KOPT-K1 (cell line): ENCODE measurements around the gene NAPSA.
A peak's percentile ranks its signal among the peaks of the same experiment; 100 is the strongest.
"Not testable (repeated sequence)": the region's sequence is repeated elsewhere in the genome, so short reads cannot be mapped to it uniquely, and the experiment has no call there.

Source experiments
- H3K27ac ChIP-seq: fragments of 200-600 bp; sonication (generic); 2 replicates; pipeline ENCODE4 v1.5.1; 2016; ENCODE audit warnings: antibody characterized with exemption, mild to moderate bottlenecking, low read depth, low read length; ENCODE audit not compliant: poor library complexity, severe bottlenecking
- H3K36me3 ChIP-seq: fragments of 200-600 bp; sonication (generic); 2 replicates; pipeline ENCODE4 v1.5.1; 2017; ENCODE audit warnings: antibody characterized with exemption, mild to moderate bottlenecking, low read length, moderate library complexity; ENCODE audit not compliant: insufficient read depth
- H3K9me3 ChIP-seq: fragments of 200-600 bp; sonication (generic); 2 replicates; pipeline ENCODE4 v1.5.1; 2017; ENCODE audit warnings: antibody characterized with exemption, low read length, mild to moderate bottlenecking; ENCODE audit not compliant: insufficient read depth, poor library complexity, severe bottlenecking

Gene NAPSA

DNA sequence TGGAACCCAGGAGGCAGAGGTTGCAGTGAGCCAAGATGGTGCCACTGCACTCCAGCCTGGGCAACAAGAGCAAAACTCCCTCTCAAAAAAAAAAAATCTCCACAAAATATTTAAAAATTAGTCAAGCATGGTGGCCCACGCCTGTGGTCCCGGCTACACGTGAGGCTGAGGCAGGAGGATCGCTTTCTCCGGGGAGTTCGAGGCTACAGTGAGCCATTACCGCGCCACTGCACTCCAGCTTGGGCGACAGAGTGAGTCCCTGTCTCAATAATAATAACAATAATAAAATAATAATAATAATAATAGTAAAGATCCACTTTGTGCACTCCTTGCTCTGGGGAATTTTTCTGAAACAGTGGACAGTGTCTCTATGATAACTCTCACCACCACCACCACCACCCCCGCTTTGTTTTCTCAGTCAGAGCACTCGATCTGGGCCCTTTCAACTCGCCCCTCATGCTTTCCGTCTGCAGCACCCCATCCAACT lies 8.7 kb downstream of the NAPSA start:
- H3K36me3 ChIP-seq, result no peaks in the 10 kb centered on the region
- no peaks in the 10 kb centered on the region for H3K9me3 ChIP-seq
- H3K27ac ChIP-seq, result peak overlapping the region; percentile 74

DNA sequence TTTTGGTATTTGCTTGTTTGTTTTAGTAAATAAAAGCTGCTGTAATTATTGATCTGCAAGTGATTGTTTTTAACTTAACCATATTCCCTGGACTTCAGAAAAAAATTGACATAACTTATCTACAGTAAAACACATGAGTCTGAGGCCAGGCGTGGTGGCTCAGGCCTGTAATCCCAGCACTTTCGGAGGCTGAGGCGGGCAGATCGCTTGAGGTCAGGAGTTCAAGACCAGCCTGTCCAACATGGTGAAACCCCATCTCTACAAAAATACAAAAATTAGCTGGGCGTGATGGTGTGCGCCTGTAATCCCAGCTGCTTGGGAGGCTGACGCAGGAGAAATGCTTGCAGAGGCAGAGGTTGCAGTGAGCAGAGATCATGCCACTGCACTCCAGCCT lies 12.0 kb downstream of the NAPSA start:
- H3K27ac ChIP-seq, H3K9me3 ChIP-seq, H3K36me3 ChIP-seq: not testable (repeated sequence)

DNA sequence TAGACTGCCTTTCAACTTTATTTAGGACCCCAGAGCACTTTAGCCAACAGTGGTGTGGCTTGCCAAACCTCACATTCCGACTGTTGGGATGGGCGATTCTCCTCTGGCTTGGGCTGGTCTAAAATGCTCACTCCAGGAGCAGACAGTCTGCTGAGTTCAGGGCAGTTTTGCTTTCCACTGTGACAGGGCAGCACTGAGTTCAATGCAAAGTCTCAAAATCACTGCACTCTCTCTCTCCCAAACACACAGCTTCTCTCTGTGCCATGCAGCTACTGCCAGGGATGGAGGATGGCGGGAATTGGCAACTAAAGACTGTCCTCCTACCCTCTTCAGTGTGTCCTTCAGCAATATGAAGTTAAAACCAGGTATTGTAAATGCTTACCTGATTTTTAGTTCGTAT lies 13.2 kb downstream of the NAPSA start:
- Histone ChIP-seq H3K9me3 (no peaks in the 10 kb centered on the region), H3K36me3 (no peaks in the 10 kb centered on the region), H3K27ac (no peak overlapping the region)

DNA sequence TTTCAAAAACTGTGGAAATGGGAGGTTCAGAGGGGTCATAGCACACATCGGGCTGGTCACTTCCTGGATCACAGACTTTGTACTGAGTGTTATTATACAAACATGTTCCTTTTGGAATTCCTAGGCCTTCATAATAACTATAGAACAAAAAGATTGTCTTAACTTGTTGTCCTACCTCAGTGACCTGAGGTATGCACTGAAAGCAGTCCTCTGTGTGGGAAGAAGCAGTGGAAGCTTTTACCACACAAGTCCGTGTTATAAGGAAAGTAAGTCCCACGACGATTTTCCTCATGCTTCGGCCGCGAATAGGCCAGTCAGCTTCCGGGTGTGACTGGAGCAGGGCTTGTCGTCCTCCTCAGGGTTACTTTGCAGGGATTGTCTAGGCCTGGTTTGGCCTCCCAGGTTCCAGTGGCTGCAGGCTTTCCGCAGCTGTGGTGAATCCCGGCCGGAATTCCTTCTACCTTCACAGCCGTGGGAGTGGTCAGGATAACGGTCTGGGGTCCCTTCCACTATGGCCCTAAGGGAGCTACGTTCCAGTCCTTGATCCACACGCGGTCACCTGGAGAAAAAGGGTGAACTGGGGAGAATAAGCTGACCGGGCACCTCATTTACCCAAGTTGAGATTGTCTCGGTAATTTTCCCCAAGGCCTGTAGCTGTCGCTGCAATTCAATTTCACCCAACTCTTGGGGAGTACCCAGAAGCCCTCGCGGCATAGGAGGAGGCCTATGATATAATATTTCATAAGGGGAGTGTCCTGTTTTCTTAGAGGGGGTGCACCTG lies 16.0 kb downstream of the NAPSA start:
- no peak overlapping the region for H3K27ac ChIP-seq
- peaks cover 4% of the 10 kb centered on the region for H3K9me3 ChIP-seq
- no peaks in the 10 kb centered on the region for H3K36me3 ChIP-seq

DNA sequence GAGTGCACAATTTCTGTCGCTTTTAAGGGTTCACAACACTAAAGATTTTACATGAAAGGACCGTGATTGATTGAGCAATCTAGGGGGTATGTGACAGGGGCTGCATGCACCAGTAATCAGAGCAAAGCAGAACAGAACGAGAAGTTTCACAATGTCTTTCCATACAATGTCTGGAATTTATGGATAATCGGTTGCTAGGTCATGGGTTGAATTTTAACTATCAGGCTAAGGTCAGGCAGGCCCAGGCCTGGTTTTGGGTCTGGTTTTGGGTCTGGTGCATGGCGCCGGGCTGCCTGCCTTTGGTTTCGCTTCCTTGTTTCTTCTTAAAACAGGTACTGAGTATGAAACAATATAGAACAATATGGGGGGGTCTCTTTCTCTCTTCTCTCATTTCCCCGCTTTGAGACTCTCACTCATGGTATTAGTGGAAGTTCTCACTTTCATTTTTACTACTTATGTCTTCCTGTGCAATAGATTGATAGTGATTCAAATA lies 18.3 kb downstream of the NAPSA start:
- not testable (repeated sequence) for H3K27ac ChIP-seq, H3K36me3 ChIP-seq, H3K9me3 ChIP-seq

DNA sequence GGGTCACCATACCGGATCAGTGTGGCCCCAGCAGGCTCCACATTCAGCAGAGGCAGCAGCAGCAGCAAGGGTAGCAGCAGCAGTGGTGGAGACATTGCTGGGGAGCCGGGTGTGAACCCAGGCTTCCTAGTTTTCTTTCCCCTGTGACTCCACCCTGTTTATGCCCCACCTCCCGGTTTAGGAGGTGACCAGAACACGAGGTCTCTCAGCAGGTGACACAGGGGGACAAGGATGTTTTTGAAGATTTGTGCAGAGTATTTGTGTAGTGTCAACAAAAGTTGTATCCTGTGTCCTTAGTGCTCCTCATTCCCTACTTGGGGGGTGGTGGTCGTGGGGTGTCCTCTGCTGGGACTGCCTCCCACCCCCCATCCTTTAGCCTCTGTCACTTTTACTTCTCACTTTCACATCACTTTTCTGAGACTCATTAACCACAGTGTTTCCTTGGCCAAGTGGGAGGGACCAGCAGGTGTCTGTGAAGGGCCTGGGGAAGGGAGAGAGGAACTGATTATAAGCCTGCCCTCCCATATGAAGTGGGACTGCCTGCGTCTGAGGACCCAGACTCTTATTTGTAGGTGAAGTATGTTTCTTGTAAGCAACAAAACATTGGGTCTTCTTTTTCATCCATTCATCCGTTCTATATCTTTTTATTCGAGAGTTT lies 20.6 kb downstream of the NAPSA start:
- H3K27ac ChIP-seq, result no peak overlapping the region
- no peaks in the 10 kb centered on the region for H3K36me3 ChIP-seq
- peaks cover 4% of the 10 kb centered on the region for H3K9me3 ChIP-seq

DNA sequence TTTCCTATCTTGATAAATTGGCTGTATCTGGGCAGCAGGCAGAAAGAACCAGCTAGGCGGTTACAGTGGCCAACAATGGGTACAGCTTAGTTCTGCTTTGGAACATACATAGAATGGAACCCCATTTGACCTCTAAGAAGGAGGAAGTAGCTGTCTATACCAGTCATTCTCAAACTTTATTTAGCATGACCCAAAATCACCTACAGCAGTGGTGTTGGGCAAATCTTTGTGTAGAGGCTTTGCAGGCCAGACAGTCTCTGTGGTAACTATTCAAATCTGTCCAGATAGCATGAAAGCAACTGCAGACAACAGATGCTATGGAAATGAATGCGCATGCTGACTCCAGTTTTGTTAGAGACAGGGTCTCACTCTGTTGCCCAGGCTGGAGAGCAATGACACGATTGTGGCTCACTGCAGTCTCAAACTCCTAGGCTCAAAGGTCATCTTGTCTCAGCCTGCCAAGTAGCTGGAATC lies 24.3 kb downstream of the NAPSA start:
- H3K36me3 ChIP-seq, result no peaks in the 10 kb centered on the region
- peaks cover 4% of the 10 kb centered on the region for H3K9me3 ChIP-seq
- no peak overlapping the region for H3K27ac ChIP-seq

DNA sequence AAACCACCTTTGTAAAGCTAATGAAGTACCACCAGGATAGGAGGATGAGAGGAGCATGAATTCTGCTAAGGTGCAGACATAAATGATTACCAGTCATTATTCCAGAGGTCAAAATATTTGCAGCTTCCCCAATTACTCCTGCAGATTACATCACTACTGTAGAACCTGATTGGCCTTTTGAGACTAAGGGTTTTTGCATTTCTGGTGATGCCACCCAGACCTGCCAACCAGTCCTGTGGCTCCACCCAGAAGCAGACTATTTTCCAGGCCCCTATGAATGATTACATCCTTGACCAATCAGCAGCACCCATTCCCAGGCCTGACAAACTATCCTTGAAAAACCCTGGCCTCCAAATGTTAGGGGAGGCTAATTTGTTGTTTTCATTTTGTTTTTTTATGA lies 25.1 kb downstream of the NAPSA start:
- Histone ChIP-seq H3K36me3 (no peaks in the 10 kb centered on the region), H3K9me3 (peaks cover 4% of the 10 kb centered on the region), H3K27ac (no peak overlapping the region)

DNA sequence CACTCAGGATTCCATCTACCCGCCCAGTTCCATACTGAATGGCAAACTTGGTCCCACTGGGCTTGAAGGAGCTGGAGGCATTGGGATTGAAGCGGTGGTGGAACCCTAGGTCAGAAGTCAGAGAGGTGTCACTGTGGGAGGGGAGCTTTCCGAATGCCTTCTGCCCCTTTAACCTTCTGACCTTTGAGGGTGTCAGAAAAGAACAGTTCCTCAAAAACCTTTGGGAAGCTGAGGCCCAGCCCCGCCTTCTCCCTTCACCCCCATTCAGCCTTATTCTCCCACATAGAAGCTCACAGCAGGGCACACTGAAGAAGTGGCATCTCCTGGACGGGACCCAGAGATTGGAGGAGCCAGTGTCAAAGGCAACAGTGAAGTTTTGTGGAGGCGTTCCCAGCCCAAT lies 28.4 kb downstream of the NAPSA start:
- H3K36me3 ChIP-seq, H3K27ac ChIP-seq, H3K9me3 ChIP-seq: not testable (repeated sequence)

DNA sequence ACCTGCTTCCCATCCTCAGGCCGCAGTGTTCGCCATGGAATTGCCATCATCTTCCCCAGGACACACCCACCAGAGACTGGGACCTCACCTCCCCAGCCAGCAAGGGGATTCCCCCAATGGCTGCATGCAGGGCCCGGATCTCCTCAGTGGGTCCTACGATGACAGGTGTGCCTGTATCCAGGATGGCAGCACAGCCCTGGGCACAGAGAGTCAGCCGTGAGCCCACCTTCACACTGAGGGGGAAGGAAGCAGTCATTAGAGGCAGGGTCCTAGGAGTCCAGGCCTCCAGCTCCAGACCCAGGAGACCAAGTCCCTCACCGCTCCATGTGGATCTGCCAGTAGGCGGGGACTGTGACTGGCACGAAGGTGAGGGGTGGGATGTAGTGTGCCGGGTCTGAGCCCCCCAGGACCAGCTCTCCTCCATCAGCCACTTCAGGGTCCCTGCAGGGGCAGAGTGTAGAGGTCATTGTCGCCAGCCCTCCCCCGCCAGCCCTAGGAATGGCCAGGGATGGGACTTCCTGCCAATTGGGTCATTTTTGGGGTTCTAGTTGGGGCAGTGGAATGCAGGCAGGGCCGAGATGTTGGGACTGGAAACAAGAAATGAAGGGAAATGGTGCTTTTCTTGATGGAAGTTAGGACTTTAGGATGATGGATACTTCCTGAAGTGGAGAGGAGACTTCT lies 30.6 kb downstream of the NAPSA start:
- Histone ChIP-seq H3K27ac (no peak overlapping the region), H3K9me3 (no peaks in the 10 kb centered on the region), H3K36me3 (no peaks in the 10 kb centered on the region)

DNA sequence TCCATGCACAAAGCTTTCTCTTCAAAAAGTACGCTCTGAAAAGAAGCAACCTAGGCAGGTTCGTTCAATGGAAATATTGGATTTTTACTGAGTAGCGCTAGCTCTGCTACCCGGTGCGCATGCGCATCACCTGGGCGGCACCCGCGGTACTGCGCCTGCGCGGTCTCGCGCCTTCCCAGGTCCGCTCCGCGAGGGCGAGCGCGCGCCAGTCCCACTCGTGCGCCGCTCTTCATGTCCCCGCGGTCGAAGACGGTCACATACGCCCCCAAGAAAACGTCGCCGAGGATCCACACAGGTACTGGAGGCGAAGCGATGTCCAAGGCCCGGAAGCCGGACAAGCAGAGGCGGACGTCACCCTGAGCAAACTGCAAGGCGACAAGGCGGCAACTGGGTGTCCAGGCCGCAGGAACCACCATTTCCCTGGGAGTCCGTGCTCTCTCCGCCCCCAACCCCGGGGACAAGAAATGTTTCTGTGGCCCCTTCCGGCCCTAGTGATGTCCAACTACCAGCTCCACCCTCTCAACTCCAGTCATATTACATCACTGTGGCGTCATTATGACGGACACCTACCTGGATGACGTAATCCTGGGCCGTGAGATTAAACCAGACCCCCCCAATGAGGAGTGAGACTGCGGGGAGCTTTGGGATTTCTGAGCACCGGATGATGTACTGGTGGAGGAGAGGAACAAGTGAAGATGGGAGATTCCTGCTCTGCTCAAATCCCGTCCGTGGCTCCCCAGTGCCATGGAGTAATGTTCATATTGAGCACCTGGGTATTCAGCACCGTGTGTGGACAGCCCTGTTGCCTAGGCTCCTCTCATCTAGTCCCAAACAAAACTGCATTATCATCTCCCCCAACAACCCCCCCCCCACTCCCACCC lies 31.5 kb downstream of the NAPSA start:
- peak overlapping the region; percentile 35 for H3K27ac ChIP-seq
- H3K9me3 ChIP-seq, result no peaks in the 10 kb centered on the region
- no peaks in the 10 kb centered on the region for H3K36me3 ChIP-seq

DNA sequence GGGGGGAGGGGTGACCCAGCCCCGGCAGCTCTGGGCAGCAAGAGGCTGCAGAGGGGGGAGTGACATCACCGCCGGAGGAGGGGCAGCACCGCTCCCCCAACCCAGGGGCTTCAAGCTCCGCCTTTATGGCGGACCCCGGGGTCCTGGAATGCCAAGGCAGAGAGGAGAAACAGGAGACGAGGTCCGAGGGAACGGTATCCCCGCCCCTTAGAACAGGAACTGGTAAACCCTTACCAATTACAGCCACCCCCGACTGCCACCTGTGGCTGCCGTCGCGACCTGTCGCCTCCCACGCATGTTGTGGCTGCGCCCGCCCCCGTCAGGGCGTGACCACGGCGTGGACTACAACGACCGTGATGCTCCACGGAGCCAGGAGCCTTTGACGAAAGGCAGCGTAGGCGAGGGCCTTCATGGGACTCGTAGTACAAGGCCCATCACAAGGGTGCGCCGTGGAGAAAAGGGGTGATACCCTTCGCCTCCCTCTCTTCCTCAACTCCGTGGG lies 32.2 kb downstream of the NAPSA start:
- Histone ChIP-seq H3K27ac (peak overlapping the region; percentile 35), H3K9me3 (no peaks in the 10 kb centered on the region), H3K36me3 (no peaks in the 10 kb centered on the region)

DNA sequence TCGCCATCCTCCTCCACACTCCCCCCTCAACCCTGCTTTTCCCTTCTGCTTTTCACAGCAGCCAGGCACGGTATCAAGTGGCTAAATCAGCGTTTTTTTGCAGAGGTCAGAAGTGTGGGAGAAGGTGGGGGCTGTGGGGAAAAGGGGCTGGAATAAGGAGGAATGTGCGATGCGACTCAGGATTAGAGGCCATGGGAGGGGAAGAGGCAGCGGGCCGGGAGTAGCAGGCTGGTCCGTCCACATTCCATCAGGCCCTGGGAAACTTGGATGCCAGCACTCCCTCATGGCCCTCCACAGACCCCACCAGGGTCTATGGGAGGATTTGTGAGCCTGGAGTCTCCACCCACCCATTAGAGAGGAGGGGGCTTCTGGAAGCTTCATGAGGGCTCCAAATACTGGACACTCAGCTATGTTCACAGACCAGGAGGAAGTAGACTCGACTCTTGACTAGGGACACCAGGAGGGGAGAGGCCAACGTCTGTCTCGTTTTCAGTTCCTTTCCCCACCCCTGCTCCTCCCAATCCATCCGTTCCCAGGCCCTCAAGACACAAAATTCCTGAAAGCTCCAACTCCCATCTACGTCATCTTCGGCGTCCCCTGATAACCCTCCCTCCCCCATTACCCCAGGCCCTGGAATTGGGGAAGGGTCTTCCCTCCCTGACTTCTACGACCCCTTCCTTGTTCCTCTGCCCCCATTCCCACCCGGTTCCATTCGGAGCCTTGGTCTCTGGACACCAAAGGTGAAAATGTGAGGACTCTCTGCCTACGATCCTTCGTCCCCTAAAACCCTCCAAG lies 33.0 kb downstream of the NAPSA start:
- Histone ChIP-seq H3K9me3 (no peaks in the 10 kb centered on the region), H3K27ac (no peak overlapping the region), H3K36me3 (no peaks in the 10 kb centered on the region)

DNA sequence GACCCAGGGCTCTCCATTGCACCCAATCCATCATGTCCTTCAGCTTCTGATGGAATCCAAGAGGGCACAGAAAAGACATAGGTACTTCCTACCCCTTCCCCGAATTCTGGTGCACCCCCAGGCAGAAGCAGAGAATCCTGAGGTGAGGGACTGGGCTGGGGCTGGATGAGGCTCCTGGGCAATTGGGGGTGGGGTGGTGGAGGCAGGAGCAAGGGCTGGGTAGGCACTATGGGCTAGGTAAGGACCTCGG lies 33.5 kb downstream of the NAPSA start:
- Histone ChIP-seq H3K27ac (peak overlapping the region; percentile 34), H3K9me3 (no peaks in the 10 kb centered on the region), H3K36me3 (no peaks in the 10 kb centered on the region)
